UCSD-AML1 (cell line): ENCODE results near the gene STON2.

Experiments
- DNase-seq: peaks from one replicate; lab custom pipeline; 2025; ENCODE audit not compliant: unreplicated experiment; lab: John Stamatoyannopoulos, UW

The STON2 gene

GRCh38 chr14:81305065-81305464 lies 95.1 kb downstream of the STON2 start:
- no peak for DNase-seq

DNA sequence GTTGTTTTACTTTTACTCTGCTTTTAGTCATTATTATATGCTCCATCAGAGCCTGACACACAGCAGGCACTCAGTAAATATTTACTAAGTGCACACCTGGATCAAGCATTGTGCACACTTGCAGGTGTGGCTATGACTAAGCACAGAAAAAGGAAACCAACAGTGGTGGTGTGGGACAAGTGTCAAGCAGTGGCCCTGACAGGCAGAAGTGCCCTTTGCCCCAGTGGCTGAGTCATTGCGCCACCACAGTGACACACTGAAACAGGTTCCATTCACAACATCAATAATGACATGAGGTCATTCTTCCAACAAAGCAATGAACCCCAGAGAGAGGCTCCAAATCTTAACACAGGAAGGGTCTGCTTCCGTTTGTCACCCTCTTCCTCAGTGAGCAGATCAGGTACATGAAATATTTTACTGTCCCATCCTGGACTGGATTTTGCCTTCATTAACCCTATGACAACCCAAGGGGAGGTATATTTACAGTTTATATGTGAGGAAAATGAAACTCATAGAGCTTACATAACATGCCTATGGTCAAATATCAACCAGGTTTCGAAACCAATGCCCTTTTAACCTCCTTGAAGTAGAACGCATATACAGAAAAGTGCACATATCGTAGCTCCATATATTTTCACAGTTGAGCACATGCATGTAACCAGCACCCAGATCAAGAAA lies 96.7 kb downstream of the STON2 start:
- peak; percentile 53 for DNase-seq

DNA sequence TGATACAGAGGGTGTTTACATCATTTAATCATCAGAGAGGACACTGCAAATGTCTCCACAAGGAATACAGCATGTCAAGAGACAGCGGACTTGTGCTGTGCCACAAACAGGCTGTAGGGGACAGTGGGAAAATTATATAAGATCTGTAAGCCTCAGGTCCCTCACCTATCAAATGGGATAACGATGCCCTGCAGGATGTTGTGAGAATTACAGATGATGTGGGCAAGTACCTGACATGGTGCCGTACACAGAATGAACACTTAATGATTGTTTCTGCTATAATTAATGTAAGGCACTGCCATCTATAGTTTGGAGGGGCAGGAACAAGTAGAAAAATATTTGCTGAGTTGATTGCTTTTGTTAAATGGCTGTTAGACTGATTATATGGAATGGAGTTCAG lies 97.5 kb downstream of the STON2 start:
- no peak for DNase-seq

GRCh38 chr14:81301813-81302212 lies 98.3 kb downstream of the STON2 start:
- no peak for DNase-seq

DNA sequence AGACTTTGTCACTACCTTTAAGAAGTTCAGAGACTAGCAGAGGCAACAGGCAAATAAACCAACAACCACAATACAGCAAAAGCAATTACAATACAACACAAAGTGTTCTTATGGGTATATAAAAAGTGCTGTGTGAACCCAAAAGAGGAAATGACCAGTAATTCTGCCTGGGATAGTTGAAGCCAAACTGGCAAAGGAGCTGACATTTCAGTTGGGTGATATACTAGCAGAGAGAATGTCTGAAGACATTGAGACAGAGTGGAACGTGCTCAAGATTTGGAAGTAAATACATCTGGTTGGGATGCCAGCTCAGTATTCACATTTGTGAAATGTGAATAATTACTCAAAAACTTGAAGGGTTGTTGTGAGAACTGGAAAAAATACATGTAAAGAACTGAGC lies 98.8 kb downstream of the STON2 start:
- no peak for DNase-seq

DNA sequence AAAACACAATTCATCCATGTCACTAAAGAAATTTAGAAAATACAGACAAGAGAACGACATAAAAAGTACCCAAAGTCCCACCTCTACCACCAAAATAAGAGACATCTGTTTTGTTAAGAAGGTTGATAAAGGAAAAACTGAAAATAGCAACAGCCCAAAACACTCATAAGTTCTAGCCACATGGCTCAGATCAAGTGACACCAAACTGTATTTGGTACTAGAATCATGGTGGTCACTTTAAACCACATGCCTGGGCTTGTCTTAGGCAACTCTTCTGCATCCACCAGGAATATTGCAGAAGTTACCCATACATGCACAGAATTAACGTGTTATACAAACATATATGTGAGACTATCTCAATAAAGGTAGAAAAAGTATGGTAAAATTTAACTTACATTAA lies 101.2 kb downstream of the STON2 start:
- DNase-seq = no peak

DNA sequence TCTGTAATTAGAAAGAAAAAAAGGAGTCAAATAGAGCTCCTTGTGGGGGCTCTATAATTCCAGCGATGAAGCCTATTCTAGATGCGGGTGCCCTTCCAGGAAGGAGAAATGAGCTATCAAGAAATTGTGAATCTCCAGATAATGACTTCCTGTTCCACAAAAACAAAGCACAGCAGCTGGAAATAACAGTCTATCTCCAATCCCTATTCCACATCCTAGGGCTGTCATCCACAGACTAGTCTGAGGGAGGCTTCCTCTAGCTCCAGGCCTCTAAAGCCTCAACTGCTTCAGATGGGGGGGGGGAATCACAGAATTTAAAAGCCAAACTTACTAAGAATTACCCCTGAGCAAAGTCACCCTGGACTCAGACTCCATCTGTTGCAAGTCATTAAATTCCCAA lies 102.0 kb downstream of the STON2 start:
- no peak for DNase-seq

- no peak for DNase-seq
Observed at GRCh38 chr14:81295958-81296923, 103.9 kb downstream of the STON2 start.

- no peak for DNase-seq
Observed at GRCh38 chr14:81289516-81289915, 110.6 kb downstream of the STON2 start.

DNA sequence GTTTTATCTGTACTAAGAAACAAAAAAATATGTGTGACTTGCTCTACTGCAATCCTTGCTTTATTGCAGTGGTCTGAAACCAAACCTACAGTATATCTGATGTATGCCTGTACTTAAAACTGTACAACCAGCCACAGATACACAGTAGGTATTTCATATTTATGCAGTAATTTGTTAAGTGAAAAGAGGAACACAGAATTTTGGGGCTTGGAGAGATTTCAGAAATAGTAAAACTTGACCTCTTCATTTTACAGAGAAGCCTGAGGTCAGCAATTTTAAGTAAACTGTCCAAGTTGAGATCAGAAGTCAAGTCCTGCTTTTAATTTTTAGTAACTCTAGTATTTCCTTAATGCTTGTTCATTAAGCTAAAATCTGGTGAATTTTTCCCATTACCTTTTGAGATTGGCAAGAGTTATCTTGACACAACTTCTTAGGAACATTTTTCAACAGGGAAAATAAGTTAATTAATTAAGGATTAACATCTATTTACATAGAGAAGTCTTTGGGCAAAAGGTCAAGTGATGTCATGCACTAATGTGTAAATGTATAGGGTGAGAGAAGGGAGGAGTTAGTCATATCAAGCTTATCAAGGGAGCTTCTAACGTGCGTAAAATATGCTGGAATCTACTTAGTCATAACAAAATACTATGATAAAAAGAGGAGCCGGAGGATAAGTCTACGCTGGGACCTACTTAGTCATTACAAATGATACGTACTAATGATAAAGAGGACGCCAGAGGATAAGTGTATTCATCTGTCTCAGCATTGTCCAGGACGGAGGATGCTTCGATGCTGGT lies 113.4 kb downstream of the STON2 start:
- no peak for DNase-seq

GRCh38 chr14:81285245-81285644 lies 114.9 kb downstream of the STON2 start:
- no peak for DNase-seq

- no peak for DNase-seq
Observed at GRCh38 chr14:81281332-81281731, 118.8 kb downstream of the STON2 start.

GRCh38 chr14:81280136-81280791 lies 119.9 kb downstream of the STON2 start:
- DNase-seq = no peak

- no peak for DNase-seq
Observed at GRCh38 chr14:81277096-81277495, 123.0 kb downstream of the STON2 start.

GRCh38 chr14:81276073-81277069 lies 123.8 kb downstream of the STON2 start:
- no peak for DNase-seq

GRCh38 chr14:81275305-81276072 lies 124.6 kb downstream of the STON2 start:
- DNase-seq = no peak

DNA sequence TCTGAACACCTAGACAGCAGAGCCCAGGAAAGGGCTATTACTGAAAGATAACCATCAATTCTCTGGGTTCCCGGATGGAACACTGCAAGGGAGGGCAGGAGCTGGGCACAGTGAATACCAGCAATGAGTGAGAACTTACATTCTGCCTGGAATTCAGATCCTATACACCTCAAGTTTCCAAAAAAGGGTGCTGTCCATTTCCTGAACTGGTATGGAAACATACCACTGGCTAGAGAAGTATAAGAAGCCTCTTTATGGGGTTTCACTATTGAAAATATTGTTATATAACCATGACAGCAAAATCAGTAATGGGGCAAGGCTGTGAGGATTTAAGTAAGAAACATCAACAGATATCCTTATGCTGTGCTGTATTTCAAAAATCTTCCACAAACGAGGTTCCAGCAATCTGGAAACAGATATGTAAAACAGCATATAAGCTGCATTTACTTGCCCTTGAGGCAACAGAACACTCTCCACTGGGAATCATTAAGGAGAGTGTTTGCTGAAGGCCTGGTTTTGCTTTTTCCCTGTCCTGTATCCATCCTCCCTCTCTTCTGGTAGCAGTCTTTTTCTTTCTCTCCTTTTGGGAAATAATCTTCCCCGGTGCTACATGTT lies 126.1 kb downstream of the STON2 start:
- DNase-seq = no peak

DNA sequence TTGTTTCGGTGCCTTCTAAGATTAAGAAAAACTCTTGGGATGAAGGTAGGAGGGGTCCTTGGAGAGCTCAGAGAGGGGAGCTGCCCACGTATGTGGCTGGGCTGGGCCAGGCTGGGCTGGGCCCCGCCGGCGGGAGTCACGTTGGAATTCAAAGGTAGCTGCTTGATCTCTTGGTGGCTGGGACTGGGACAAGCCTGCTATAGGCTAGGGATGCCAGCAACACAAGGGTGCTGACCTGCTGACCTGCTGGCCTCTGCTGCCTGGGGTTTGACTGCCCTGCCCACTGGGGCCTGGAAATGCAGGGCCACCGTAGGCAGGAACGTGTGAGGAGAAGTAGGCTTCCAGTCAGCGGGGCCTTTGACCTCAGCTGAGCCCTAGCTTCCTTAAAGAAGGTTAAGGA lies 126.6 kb downstream of the STON2 start:
- DNase-seq = no peak

DNA sequence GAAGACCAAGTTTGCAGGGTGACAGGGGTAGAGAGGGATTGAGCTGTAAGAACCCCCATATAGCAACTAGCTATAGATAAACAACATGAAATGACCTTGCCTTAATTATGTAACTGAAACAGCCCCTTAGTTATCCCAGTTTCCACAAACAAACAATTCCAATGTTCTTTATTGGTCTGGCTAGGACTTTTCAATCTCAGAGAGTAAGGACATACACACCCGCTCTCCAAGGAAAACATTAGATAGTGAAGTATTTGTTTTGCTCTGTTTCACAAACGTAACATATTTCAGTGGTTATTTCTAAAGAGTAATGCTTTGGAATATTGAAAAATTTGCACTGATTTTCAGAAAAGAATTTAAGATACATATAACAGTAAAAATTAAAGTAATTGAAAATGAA lies 127.8 kb downstream of the STON2 start:
- no peak for DNase-seq
